Globus pallidus (tissue), 1 donor: ENCODE results near the gene PTCHD1.

Experiments
- DNase-seq: peaks from one replicate; pipeline ENCODE4 v3.0.0-alpha.2; 2015; ENCODE audit warnings: low spot score

PTCHD1 gene

GRCh38 chrX:23334848-23335599, at the start of gene PTCHD1:
TSS of gene PTCHD1 (plus strand) at chrX:23334849. CDS start at chrX:23334876, 27 bp downstream.
- no peak for DNase-seq

GRCh38 chrX:23286731-23287130, 47.9 kb upstream of the PTCHD1 start:
- DNase-seq: no peak

- no peak for DNase-seq
Measured at GRCh38 chrX:23287191-23287725, 47.4 kb upstream of the PTCHD1 start.

GRCh38 chrX:23292354-23292987, 42.2 kb upstream of the PTCHD1 start:
- DNase-seq: peak; percentile 0

- peak; percentile 2 for DNase-seq
Measured at GRCh38 chrX:23292988-23293651, 41.5 kb upstream of the PTCHD1 start.

- no peak for DNase-seq
Measured at GRCh38 chrX:23304881-23305280, 29.8 kb upstream of the PTCHD1 start.

- no peak for DNase-seq
Measured at GRCh38 chrX:23311731-23312130, 22.9 kb upstream of the PTCHD1 start.

- no peak for DNase-seq
Measured at GRCh38 chrX:23312136-23312535, 22.5 kb upstream of the PTCHD1 start.

- DNase-seq: no peak
Measured at GRCh38 chrX:23317799-23318724, 16.6 kb upstream of the PTCHD1 start.

- DNase-seq: no peak
Measured at GRCh38 chrX:23327104-23327503, 7.5 kb upstream of the PTCHD1 start.

- DNase-seq: no peak
Measured at GRCh38 chrX:23331701-23332100, 2.9 kb upstream of the PTCHD1 start.

GRCh38 chrX:23332101-23332887, 2.4 kb upstream of the PTCHD1 start:
- peak; percentile 35 for DNase-seq

GRCh38 chrX:23332888-23333821, 1.5 kb upstream of the PTCHD1 start:
- no peak for DNase-seq

GRCh38 chrX:23333842-23334520, 668 bp upstream of the PTCHD1 start:
- no peak for DNase-seq

GRCh38 chrX:23334521-23334847, 165 bp upstream of the PTCHD1 start:
- no peak for DNase-seq

- DNase-seq: no peak
Measured at GRCh38 chrX:23338334-23338733, 3.7 kb downstream of the PTCHD1 start.

- DNase-seq: no peak
Measured at GRCh38 chrX:23341452-23341851, 6.8 kb downstream of the PTCHD1 start.

GRCh38 chrX:23344238-23344903, 9.7 kb downstream of the PTCHD1 start:
- no peak for DNase-seq

GRCh38 chrX:23344904-23345271, 10.2 kb downstream of the PTCHD1 start:
- no peak for DNase-seq
